ENCODE data around the gene DIPK1C.

- TF ChIP-seq SPI1 (IDR thresholded peaks at IDR 0.05; ENCODE audit: borderline replicate concordance, low read depth) (no peak), CTCF (IDR thresholded peaks at IDR 0.05; ENCODE audit: insufficient read depth, low read length) (no peak), GABPA (IDR thresholded peaks at IDR 0.05; ENCODE audit: low read depth) (no peak), REST (IDR thresholded peaks at IDR 0.05; ENCODE audit: insufficient replicate concordance, low read depth) (no peak)
Observed at GRCh38 chr18:74399091-74399887, 57.8 kb downstream of the DIPK1C start.

Measured in HL-60 (cell line).